ENCODE data around the gene ANKRD24.
"Not testable (repeated sequence)": the region's sequence is repeated elsewhere in the genome, so short reads cannot be mapped to it uniquely, and the experiment has no call there.

DNA sequence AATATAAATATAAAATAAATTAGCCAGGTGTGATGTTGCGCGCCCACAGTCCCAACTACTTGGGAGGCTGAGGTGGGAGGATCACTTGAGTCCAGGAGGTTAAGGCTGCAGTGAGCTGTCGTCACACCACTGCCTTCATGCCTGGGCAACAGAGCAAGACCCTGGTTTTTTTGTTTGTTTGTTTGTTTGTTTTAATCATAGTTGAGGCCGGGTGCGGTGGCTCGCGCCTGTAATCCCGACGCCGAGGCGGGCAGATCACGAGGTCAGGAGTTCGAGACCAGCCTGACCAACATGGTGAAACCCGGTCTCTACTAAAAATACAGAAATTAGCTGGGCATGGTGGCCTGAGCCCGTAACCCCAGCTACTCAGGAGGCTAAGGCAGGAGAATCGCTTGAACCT, 55.0 kb downstream of the ANKRD24 start:
- TF ChIP-seq, protein P1, sequence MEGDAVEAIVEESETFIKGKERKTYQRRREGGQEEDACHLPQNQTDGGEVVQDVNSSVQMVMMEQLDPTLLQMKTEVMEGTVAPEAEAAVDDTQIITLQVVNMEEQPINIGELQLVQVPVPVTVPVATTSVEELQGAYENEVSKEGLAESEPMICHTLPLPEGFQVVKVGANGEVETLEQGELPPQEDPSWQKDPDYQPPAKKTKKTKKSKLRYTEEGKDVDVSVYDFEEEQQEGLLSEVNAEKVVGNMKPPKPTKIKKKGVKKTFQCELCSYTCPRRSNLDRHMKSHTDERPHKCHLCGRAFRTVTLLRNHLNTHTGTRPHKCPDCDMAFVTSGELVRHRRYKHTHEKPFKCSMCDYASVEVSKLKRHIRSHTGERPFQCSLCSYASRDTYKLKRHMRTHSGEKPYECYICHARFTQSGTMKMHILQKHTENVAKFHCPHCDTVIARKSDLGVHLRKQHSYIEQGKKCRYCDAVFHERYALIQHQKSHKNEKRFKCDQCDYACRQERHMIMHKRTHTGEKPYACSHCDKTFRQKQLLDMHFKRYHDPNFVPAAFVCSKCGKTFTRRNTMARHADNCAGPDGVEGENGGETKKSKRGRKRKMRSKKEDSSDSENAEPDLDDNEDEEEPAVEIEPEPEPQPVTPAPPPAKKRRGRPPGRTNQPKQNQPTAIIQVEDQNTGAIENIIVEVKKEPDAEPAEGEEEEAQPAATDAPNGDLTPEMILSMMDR (IDR thresholded peaks at IDR 0.05; ENCODE audit: borderline replicate concordance, extremely low read depth, low read length, poor library complexity, severe bottlenecking) = not testable (repeated sequence)
- TF ChIP-seq EZH2 (IDR thresholded peaks at IDR 0.05; ENCODE audit: borderline replicate concordance, low read depth, low read length, severe bottlenecking) = not testable (repeated sequence)
